HG02938 (cell line): Measurements from ENCODE around the gene PRDM16.

ENCODE experiments used
- ATAC-seq: cut with Tn5 transposase; IDR thresholded peaks from one replicate; pipeline ENCODE4 v1.9.1; 2021; ENCODE audit warnings: mild to moderate bottlenecking, moderate library complexity; ENCODE audit not compliant: unreplicated experiment

The PRDM16 gene

GRCh38 chr1:3195480-3195815, 126.4 kb downstream of the PRDM16 start:
- no peak for ATAC-seq

GRCh38 chr1:3195966-3196515, 127.0 kb downstream of the PRDM16 start:
- no peak for ATAC-seq

- no peak for ATAC-seq
Measured at GRCh38 chr1:3196577-3197245, 127.7 kb downstream of the PRDM16 start.

GRCh38 chr1:3197781-3198316, 128.8 kb downstream of the PRDM16 start:
- ATAC-seq: no peak

GRCh38 chr1:3198371-3199271, 129.6 kb downstream of the PRDM16 start:
- no peak for ATAC-seq

GRCh38 chr1:3204725-3205124, 135.7 kb downstream of the PRDM16 start:
- no peak for ATAC-seq

GRCh38 chr1:3205815-3206214, 136.8 kb downstream of the PRDM16 start:
- ATAC-seq: no peak

GRCh38 chr1:3206696-3207095, 137.7 kb downstream of the PRDM16 start:
- ATAC-seq: no peak

- no peak for ATAC-seq
Measured at GRCh38 chr1:3207217-3207848, 138.3 kb downstream of the PRDM16 start.

GRCh38 chr1:3208819-3209200, 139.8 kb downstream of the PRDM16 start:
- ATAC-seq: no peak

GRCh38 chr1:3209201-3209600, 140.2 kb downstream of the PRDM16 start:
- no peak for ATAC-seq

- no peak for ATAC-seq
Measured at GRCh38 chr1:3211582-3212375, 142.8 kb downstream of the PRDM16 start.

- no peak for ATAC-seq
Measured at GRCh38 chr1:3212453-3213355, 143.7 kb downstream of the PRDM16 start.

GRCh38 chr1:3213730-3214129, 144.7 kb downstream of the PRDM16 start:
- ATAC-seq: no peak

GRCh38 chr1:3215198-3216014, 146.4 kb downstream of the PRDM16 start:
- no peak for ATAC-seq

- ATAC-seq: no peak
Measured at GRCh38 chr1:3216015-3216391, 147.0 kb downstream of the PRDM16 start.

GRCh38 chr1:3217181-3217641, 148.2 kb downstream of the PRDM16 start:
- no peak for ATAC-seq

GRCh38 chr1:3217979-3218679, 149.1 kb downstream of the PRDM16 start:
- no peak for ATAC-seq
